ENCODE data around the gene NUCKS1. TPM values are rescaled to one million over a fixed set of nuclear protein-coding genes. Genes with fewer than 3 reads are reported as not detected.

NUCKS1 gene
- total RNA-seq, 4 donors from 2014 or later: 122 to 237 (median 177) TPM

DNA sequence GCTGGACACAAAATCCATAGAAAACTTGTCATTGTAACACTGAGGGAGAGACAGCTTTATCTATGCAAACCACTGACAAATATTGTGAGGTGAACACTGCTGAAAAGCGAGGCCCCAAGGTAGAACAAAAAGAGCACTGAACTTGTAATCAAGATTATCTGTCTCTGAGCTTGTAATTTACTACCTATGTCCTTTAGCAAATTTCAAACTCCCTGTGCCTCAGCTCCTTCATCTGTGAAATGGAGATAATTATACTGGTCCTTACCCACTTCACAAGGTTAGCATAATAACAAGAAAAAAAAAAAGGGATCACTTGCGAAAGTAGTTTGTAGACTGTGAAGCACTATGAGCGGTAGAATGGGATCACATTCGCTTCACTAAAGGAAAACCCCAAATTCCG lies 4.9 kb upstream of the NUCKS1 start:
- TF ChIP-seq, protein P1, sequence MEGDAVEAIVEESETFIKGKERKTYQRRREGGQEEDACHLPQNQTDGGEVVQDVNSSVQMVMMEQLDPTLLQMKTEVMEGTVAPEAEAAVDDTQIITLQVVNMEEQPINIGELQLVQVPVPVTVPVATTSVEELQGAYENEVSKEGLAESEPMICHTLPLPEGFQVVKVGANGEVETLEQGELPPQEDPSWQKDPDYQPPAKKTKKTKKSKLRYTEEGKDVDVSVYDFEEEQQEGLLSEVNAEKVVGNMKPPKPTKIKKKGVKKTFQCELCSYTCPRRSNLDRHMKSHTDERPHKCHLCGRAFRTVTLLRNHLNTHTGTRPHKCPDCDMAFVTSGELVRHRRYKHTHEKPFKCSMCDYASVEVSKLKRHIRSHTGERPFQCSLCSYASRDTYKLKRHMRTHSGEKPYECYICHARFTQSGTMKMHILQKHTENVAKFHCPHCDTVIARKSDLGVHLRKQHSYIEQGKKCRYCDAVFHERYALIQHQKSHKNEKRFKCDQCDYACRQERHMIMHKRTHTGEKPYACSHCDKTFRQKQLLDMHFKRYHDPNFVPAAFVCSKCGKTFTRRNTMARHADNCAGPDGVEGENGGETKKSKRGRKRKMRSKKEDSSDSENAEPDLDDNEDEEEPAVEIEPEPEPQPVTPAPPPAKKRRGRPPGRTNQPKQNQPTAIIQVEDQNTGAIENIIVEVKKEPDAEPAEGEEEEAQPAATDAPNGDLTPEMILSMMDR (IDR thresholded peaks at IDR 0.05): no peak
- no peak for TF ChIP-seq POLR2A (IDR thresholded peaks at IDR 0.05)
- intact Hi-C loops (cut with DNase I): loop anchor here (10.0 kb wide), 1 partner anchor 60 kb away; the partner anchor contains the start of gene SLC41A1

GRCh38 chr1:205751036-205751651 lies 1.2 kb upstream of the NUCKS1 start:
- H3K36me3 ChIP-seq: no peaks in the 10 kb centered on the region
- no peak for DNase-seq
- no peak overlapping the region for H3K4me3 ChIP-seq (replicated peaks in 1 of 3)
- intact Hi-C loops (cut with DNase I): loop anchor here (10.0 kb wide), 1 partner anchor 64 kb away; the partner anchor contains the start of gene SLC41A1
- H3K27me3 ChIP-seq: no peaks in the 10 kb centered on the region
- no peak overlapping the region for H3K27ac ChIP-seq
- H3K4me1 ChIP-seq: peaks cover 17 to 22% of the 10 kb centered on the region in 2 donors
- 82 to 87% methylated on average over 13 of the region's 13 CpGs for WGBS, 2 donors
- H3K9me3 ChIP-seq: no peaks in the 10 kb centered on the region
- no peak for TF ChIP-seq POLR2A (IDR thresholded peaks at IDR 0.05)
- TF ChIP-seq, protein P1 (IDR thresholded peaks at IDR 0.05): no peak

More for the DNA sequence above, 4.9 kb upstream of the NUCKS1 start:
- peaks cover 0 to 4% of the 10 kb centered on the region in 2 donors for H3K4me1 ChIP-seq
- no peak for DNase-seq
- H3K9me3 ChIP-seq: no peaks in the 10 kb centered on the region
- H3K4me3 ChIP-seq (replicated peaks in 1 of 3): no peak overlapping the region
- H3K36me3 ChIP-seq: no peaks in the 10 kb centered on the region
- 71 to 80% methylated on average over 5 of the region's 5 CpGs for WGBS, 2 donors
- no peaks in the 10 kb centered on the region for H3K27me3 ChIP-seq
- H3K27ac ChIP-seq: no peak overlapping the region

DNA sequence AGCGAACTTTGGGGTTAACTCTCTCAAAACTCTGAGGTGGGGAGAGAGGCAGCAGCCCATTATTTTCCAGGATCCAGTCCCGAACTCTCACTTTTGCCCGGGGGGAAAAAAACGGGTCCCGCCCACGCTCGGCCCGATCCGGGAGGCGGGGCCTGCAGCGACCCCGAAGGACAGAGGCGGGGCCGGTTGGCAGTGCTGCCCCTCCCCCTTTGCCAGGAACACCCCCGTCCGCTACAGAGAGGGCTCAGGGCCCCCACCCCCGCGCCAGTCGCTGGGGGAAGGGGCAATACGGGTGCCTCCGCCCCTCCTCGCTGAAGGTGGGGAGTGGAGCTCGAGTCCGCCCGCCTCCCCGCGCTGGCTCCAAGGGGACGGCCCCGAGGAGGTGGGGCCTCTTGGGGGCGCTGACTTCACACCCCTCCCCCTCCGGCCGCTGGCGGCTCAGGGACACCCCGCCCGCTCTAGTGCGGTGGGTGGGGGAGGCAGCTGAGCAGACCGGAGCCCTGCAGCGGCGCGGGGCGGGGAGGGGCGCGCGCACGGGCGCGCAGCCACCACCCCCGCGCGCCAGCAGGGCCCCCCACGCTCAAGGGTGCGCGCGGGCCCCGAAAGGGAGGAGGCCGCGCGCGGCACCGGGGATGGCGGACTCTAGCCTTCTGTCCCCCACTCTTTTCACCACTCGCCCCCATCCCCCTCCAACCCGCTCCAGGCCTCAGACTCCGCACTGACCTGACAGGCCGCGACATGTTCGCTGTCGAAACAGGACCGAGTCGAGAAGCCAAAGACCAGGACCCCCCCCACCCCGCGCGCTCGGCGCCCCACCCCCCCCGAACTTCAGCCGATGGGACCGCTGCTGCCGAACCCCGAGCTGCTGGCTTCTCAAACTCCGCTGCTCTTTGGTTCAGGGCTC lies 496 bp downstream of the NUCKS1 start:
- 0% methylated on average over 3 to 6 of the region's 81 CpGs for WGBS, 2 donors

GRCh38 chr1:205748403-205749233 lies 1.4 kb downstream of the NUCKS1 start:
- no peak for TF ChIP-seq POLR2A (IDR thresholded peaks at IDR 0.05)
- 1% methylated on average over 22 to 25 of the region's 25 CpGs for WGBS, 2 donors
- no peaks in the 10 kb centered on the region for H3K36me3 ChIP-seq
- peak overlapping the region; percentile 96 to 99 (median 98) for H3K27ac ChIP-seq
- H3K4me1 ChIP-seq: peaks cover 39 to 40% of the 10 kb centered on the region in 2 donors
- no peak for DNase-seq
- H3K9me3 ChIP-seq: no peaks in the 10 kb centered on the region
- intact Hi-C loops (cut with DNase I): no loop called here
- no peaks in the 10 kb centered on the region for H3K27me3 ChIP-seq
- H3K4me3 ChIP-seq (replicated peaks in 1 of 3): peak overlapping the region; percentile 57 to 94 (median 93)

More for the DNA sequence above, 496 bp downstream of the NUCKS1 start:
- peak; percentile 72 to 83 for TF ChIP-seq POLR2A (IDR thresholded peaks at IDR 0.05)
- TF ChIP-seq, protein P1 (IDR thresholded peaks at IDR 0.05): no peak
- Histone ChIP-seq H3K4me3 (replicated peaks in 1 of 3) (peak overlapping the region; percentile 57 to 94 (median 93)), H3K27me3 (no peaks in the 10 kb centered on the region), H3K9me3 (no peaks in the 10 kb centered on the region), H3K36me3 (no peaks in the 10 kb centered on the region), H3K27ac (peak overlapping the region; percentile 96 to 99 (median 98)), H3K4me1 (peaks cover 32 to 33% of the 10 kb centered on the region in 2 donors)
- peak; percentile 95 to 97 for DNase-seq
- intact Hi-C loops (cut with DNase I): loop anchor here (10.0 kb wide), 1 partner anchor 65 kb away; the partner anchor contains the start of gene SLC41A1

Measured in thyroid gland (tissue), 4 donors.